Stomach (tissue), 9 donors: ENCODE results near the gene ANKMY2. TPM values are rescaled to one million over a fixed set of nuclear protein-coding genes. Genes with fewer than 3 reads are reported as not detected.

Experiments used
- DNase-seq, 2 donors: peaks; one replicate each; pipeline versions ENCODE4 v3.0.0 to v3.0.0-alpha.2; 2013 to 2019
- H3K27ac ChIP-seq, 5 donors: fragments of 200-600 bp in 4 of 5; sonication (generic) in 4 of 5; one replicate each; pipeline ENCODE4 v1.5.1; 2013 to 2019; ENCODE audit warnings: mild to moderate bottlenecking in 1 of 5, moderate library complexity in 1 of 5
- H3K27me3 ChIP-seq, 3 donors: fragments of 200-600 bp; sonication (generic); one replicate each; pipeline ENCODE4 v1.5.1; 2017 to 2019; ENCODE audit warnings: mixed run types in 1 of 3
- H3K36me3 ChIP-seq, 4 donors: fragments of 200-600 bp; sonication (generic); 1 replicate in 3 of 4; 2 replicates in 1 of 4; pipeline ENCODE4 v1.5.1; 2016 to 2019
- H3K4me1 ChIP-seq, 4 donors: fragments of 200-600 bp; sonication (generic); one replicate each; pipeline ENCODE4 v1.5.1; 2016 to 2019
- H3K4me3 ChIP-seq, 4 donors: fragments of 200-600 bp; sonication (generic) in 3 of 4; one replicate each; pipeline ENCODE4 v1.5.1; 2016 to 2019; ENCODE audit warnings: mild to moderate bottlenecking in 1 of 4
- H3K9me3 ChIP-seq, 4 donors: fragments of 200-600 bp; sonication (generic); one replicate each; pipeline ENCODE4 v1.5.1; 2016 to 2019
- EP300 ChIP-seq: sonication (generic); formaldehyde crosslinking; IDR thresholded peaks from one replicate; pipeline ENCODE4 v1.6.1; 2017; ENCODE audit warnings: antibody characterized with exemption
- POLR2A ChIP-seq, 4 donors: fragments of 450-650 bp; IDR thresholded peaks; one replicate each; pipeline ENCODE4 v1.6.1; 2016; ENCODE audit warnings: antibody characterized with exemption in 4 of 4, control low read depth in 2 of 4, mild to moderate bottlenecking in 1 of 4, moderate library complexity in 1 of 4
- POLR2AphosphoS5 ChIP-seq, 3 donors: sonication (generic); formaldehyde crosslinking; IDR thresholded peaks; one replicate each; pipeline ENCODE4 v1.6.1; 2016; ENCODE audit warnings: antibody characterized with exemption in 3 of 3
- WGBS, 5 donors: extraction: QIAGEN DNeasy Blood & Tissue Kit in 3 of 5; methylation state at CpG; one replicate each; pipeline versions ENCODE4 v1.1.5 to v1.1.7; 2013 to 2018; 5-methylcytosine and 5-hydroxymethylcytosine counted together
- intact Hi-C: fragments of 100-400 bp; cut with DNase I; formaldehyde crosslinking; loops from one replicate; pipeline ENCODE4 v1.15.1; 2023; ENCODE audit warnings: low total_unique reads
- polyA plus RNA-seq, 3 donors: library from polyadenylated mRNA; stranded (reverse); fragments of 200-250 nt; gene quantifications; one replicate each; pipeline ENCODE4 v1.2.3, GENCODE V29; 2013
- total RNA-seq, 5 donors: library from RNA; depleted of rRNA; stranded (reverse); fragments of >200 nt; gene quantifications; one replicate each; pipeline versions ENCODE4 v1.1.0 to v1.2.3, GENCODE V29; 2014 to 2016
- TF ChIP-seq, protein P1 (sequence below), 7 experiments: fragments of 450-650 bp in 4 of 7; fragments of 200-600 bp in 3 of 7; sonication (generic) in 3 of 7; IDR thresholded peaks; one replicate each; pipeline ENCODE4 v1.5.1; 2016 to 2019; ENCODE audit warnings: antibody characterized with exemption in 7 of 7, control low read depth in 2 of 7, mild to moderate bottlenecking in 1 of 7
- donor health status: healthy with polysubstance abuse.
- donor health status: Bipolar disorder and iron deficiency.
- donor health status: healthy.

Gene ANKMY2
- total and polyA plus RNA-seq, 8 donors, result 2.6 to 39.8 (median 29.0) TPM

- DNase-seq, result peak in 1 of 2 donors; percentile 52
These were observed 1.0 kb upstream of the ANKMY2 start for GRCh38 chr7:16646472-16647072.

DNA sequence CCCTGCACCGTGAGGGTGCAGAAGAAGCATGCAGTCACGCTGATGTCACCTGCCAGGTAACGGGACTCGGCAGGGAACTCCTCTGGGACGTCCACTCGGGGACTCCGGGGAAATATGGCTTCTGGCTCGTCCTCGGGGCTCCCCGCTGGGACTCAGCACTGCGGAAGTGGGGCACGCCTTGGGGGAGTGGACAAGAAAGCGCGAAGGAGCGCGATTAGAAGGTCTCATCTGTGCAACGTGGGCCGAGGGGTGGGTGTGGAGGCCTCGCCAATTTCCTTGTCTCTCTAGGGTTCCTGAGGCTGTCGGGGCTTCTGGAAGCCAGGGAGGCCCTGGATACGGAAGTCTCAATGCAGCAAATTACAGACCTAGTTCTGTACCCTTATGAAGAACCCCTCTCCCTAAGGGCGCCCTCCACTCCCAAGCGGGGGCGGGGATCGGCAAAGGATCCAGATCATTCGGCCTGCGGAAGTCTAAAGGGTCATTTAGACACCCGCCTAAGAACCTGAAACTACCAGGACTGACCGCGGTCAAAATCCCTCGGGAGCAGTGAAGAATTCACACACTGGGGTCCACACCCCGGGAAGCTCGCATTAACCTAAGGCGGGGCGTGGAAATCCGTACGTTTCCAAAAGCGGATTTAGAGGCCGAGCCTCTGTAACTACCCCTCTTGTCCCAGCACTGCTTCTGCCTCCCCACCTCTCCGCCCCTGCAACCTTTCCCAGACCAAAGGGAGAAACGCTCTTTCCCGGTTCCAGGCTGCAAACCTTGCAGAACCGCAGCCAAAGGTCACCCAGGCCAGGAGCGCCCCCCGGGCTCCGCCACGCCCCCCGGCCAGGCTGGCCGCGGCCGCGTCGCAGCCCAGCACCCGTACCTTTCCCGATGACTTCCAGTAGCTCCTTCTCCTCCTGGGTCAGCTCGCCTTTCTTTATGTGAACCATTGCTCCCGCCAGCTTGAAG, 640 bp downstream of the ANKMY2 start:
- Histone ChIP-seq H3K27ac (peak overlapping the region; percentile 90 to 93 (median 92)), H3K27me3 (no peaks in the 10 kb centered on the region), H3K4me1 (peaks cover 25 to 71% (median 53%) of the 10 kb centered on the region in 4 donors), H3K36me3 (peaks cover 0 to 2% (median 0%) of the 10 kb centered on the region in 4 donors), H3K9me3 (no peaks in the 10 kb centered on the region), H3K4me3 (peak overlapping the region; percentile 82 to 99 (median 89))
- intact Hi-C loops, result no loop called here
- TF ChIP-seq, protein P1, sequence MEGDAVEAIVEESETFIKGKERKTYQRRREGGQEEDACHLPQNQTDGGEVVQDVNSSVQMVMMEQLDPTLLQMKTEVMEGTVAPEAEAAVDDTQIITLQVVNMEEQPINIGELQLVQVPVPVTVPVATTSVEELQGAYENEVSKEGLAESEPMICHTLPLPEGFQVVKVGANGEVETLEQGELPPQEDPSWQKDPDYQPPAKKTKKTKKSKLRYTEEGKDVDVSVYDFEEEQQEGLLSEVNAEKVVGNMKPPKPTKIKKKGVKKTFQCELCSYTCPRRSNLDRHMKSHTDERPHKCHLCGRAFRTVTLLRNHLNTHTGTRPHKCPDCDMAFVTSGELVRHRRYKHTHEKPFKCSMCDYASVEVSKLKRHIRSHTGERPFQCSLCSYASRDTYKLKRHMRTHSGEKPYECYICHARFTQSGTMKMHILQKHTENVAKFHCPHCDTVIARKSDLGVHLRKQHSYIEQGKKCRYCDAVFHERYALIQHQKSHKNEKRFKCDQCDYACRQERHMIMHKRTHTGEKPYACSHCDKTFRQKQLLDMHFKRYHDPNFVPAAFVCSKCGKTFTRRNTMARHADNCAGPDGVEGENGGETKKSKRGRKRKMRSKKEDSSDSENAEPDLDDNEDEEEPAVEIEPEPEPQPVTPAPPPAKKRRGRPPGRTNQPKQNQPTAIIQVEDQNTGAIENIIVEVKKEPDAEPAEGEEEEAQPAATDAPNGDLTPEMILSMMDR (IDR thresholded peaks at IDR 0.05), result no peak
- no peak for TF ChIP-seq POLR2A (IDR thresholded peaks at IDR 0.05)
- no peak for TF ChIP-seq POLR2AphosphoS5 (IDR thresholded peaks at IDR 0.05)
- TF ChIP-seq EP300, result no peak
- WGBS, 5 donors, result 0 to 1% (median 0%) methylated on average over 53 to 57 of the region's 57 CpGs
- peak; percentile 57 to 80 for DNase-seq

More at GRCh38 chr7:16646472-16647072, 1.0 kb upstream of the ANKMY2 start:
- no peak for TF ChIP-seq EP300
- TF ChIP-seq, protein P1 (IDR thresholded peaks at IDR 0.05), result no peak
- no peak for TF ChIP-seq POLR2A (IDR thresholded peaks at IDR 0.05)
- no peak for TF ChIP-seq POLR2AphosphoS5 (IDR thresholded peaks at IDR 0.05)
- Histone ChIP-seq H3K27ac (peak overlapping the region; percentile 90 to 93 (median 92)), H3K36me3 (no peaks in the 10 kb centered on the region), H3K9me3 (no peaks in the 10 kb centered on the region), H3K4me3 (peak overlapping the region; percentile 82 to 99 (median 89)), H3K4me1 (peaks cover 25 to 77% (median 51%) of the 10 kb centered on the region in 4 donors), H3K27me3 (no peaks in the 10 kb centered on the region)
- intact Hi-C loops, result no loop called here
- 0 to 2% (median 0%) methylated on average over 10 to 29 of the region's 29 CpGs for WGBS, 5 donors

DNA sequence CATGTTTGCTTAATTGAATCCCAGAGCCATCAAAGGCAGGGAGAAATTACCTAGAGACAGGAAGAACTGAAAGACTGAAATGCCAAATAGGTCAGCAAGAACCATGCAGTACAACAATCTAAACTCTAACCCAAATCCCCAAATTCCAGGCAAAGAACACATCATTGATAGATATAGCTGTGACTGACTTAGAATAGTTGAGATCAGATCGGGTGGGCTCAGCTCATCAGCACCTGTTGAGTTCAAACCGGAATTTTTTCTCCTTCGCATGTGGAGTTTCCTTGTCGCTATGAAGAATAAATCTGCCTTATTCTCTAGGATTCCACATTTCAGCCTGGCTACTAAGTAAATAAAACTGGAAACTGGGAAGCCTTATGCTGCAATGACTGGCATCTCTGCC, 1.4 kb downstream of the ANKMY2 start:
- Histone ChIP-seq H3K27ac (peak overlapping the region in 4 of 5 donors; percentile 90 to 93 (median 92)), H3K4me3 (peak overlapping the region; percentile 82 to 99 (median 89)), H3K9me3 (no peaks in the 10 kb centered on the region), H3K27me3 (no peaks in the 10 kb centered on the region), H3K4me1 (peaks cover 25 to 65% (median 49%) of the 10 kb centered on the region in 4 donors), H3K36me3 (peaks cover 0 to 7% (median 0%) of the 10 kb centered on the region in 4 donors)
- TF ChIP-seq EP300 (no peak), POLR2AphosphoS5 (IDR thresholded peaks at IDR 0.05) (no peak), POLR2A (IDR thresholded peaks at IDR 0.05) (no peak)
- TF ChIP-seq, protein P1 (IDR thresholded peaks at IDR 0.05), result no peak
- WGBS, 5 donors, result 8 to 50% (median 31%) methylated on average over 4 of the region's 4 CpGs
- DNase-seq, result no peak
- intact Hi-C loops, result no loop called here
